Esophagus squamous epithelium (tissue), 4 donors: ENCODE results near the gene PRRT1B.

ENCODE experiments used
- CTCF ChIP-seq, 6 experiments: fragments of 450-650 bp in 4 of 6; fragments of 200-600 bp in 2 of 6; sonication (generic) in 2 of 6; IDR thresholded peaks; one replicate each; pipeline ENCODE4 v1.5.1; 2016 to 2019; ENCODE audit warnings: antibody characterized with exemption in 6 of 6, mild to moderate bottlenecking in 4 of 6, moderate library complexity in 4 of 6
- POLR2A ChIP-seq, 4 donors: fragments of 450-650 bp; IDR thresholded peaks; one replicate each; pipeline ENCODE4 v1.6.1; 2017; ENCODE audit warnings: antibody characterized with exemption in 4 of 4, mild to moderate bottlenecking in 4 of 4, moderate library complexity in 3 of 4

- TF ChIP-seq CTCF (IDR thresholded peaks at IDR 0.05) (no peak), POLR2A (IDR thresholded peaks at IDR 0.05) (no peak)
Observed at GRCh38 chr9:131546336-131547084, 1.2 kb downstream of the PRRT1B start.
